Measurements from ENCODE around the gene SRRM2. TPM values are rescaled to one million over a fixed set of nuclear protein-coding genes. Genes with fewer than 3 reads are reported as not detected.

SRRM2 gene
- polyA plus RNA-seq, 3 donors = 19.0 to 1,186 (median 31.8) TPM

GRCh38 chr16:2819939-2820835 is 67.7 kb downstream of the SRRM2 start:
- no peak overlapping the region for H3K9ac ChIP-seq (ENCODE audit: insufficient read depth, low read length, poor library complexity, severe bottlenecking)
- no peak for TF ChIP-seq CTCF (IDR thresholded peaks at IDR 0.05)
- Mint-ChIP-seq H3K36me3 (no peaks in the 10 kb centered on the region), H3K4me3 (no peak overlapping the region), H3K9me3 (no peaks in the 10 kb centered on the region), H3K27me3 (ENCODE audit: low read depth in 3 of 3) (peaks cover 4 to 6% (median 6%) of the 10 kb centered on the region in 3 donors), H3K4me1 (peaks cover 8% of the 10 kb centered on the region), H3K27ac (no peak overlapping the region)
- no peak overlapping the region for H3K27ac ChIP-seq (ENCODE audit: low read depth in 1 of 2, low read length in 2 of 2)
- H4K20me1 ChIP-seq (ENCODE audit: insufficient read depth, low read length) = no peaks in the 10 kb centered on the region
- no peak for DNase-seq
- no peak overlapping the region for H3K4me2 ChIP-seq (replicated peaks; ENCODE audit: extremely low read depth, low read length, poor library complexity, severe bottlenecking)
- 94% methylated on average over 14 of the region's 17 CpGs for WGBS (ENCODE audit: insufficient coverage)
- H3K79me2 ChIP-seq (ENCODE audit: insufficient read depth, low read length) = no peaks in the 10 kb centered on the region
- H2AFZ ChIP-seq (ENCODE audit: insufficient read depth, low read depth, low read length, poor library complexity, severe bottlenecking) = no peak overlapping the region
- no peaks in the 10 kb centered on the region for H3K27me3 ChIP-seq (ENCODE audit: control insufficient read depth in 2 of 2, insufficient read depth in 2 of 2, low read length in 2 of 2)
- no peaks in the 10 kb centered on the region for H3K9me3 ChIP-seq (replicated peaks in 1 of 2; ENCODE audit: control insufficient read depth in 1 of 2, insufficient read depth in 1 of 2, low read length in 2 of 2)
- H3K36me3 ChIP-seq (replicated peaks in 1 of 2; ENCODE audit: control insufficient read depth in 1 of 2, insufficient read depth in 2 of 2, low read length in 2 of 2) = no peaks in the 10 kb centered on the region
- intact Hi-C loops (cut with micrococcal nuclease) = loop anchor here (5.0 kb wide), 2 partner anchors 33 to 38 kb away; partner anchors contain the start of gene PRSS33 (in 1 of the 2)
- H3K4me1 ChIP-seq (ENCODE audit: control insufficient read depth in 1 of 2, insufficient read depth in 2 of 2, low read length in 2 of 2) = peaks cover 0 to 6% of the 10 kb centered on the region in 2 donors
- H3K4me3 ChIP-seq (replicated peaks in 1 of 3; ENCODE audit: low read depth in 2 of 3, low read length in 3 of 3) = no peak overlapping the region

Small RNA genes lying within 50 kb of the gene (small RNA-seq; reads per million reads assigned to genes)
- gene SNORA3C (ENCODE audit: insufficient read length, low read depth) = not detected

Other genes with a start within 250 kb of the SRRM2 start
- 100 to 1,000 TPM; 176 to 310 (median 187) TPM for gene ATP6V0C, start 238.7 kb upstream of the SRRM2 start, polyA plus RNA-seq
- gene AMDHD2, start 232.3 kb upstream of the SRRM2 start, polyA plus RNA-seq = 10 to 100 TPM in 1 of 3 donors, 1 to 10 TPM in 2; 6.9 to 57.8 (median 8.4) TPM
- gene CEMP1, start 221.2 kb upstream of the SRRM2 start, polyA plus RNA-seq = under 1 TPM in 2 of 3 donors, not detected in 1; 0.12 to 0.56 TPM
- gene PDPK1, start 214.6 kb upstream of the SRRM2 start, polyA plus RNA-seq = 10 to 100 TPM; 35.6 to 45.9 (median 38.6) TPM
- 10 to 100 TPM; 16.0 to 23.1 (median 21.0) TPM for gene KCTD5, start 70.1 kb upstream of the SRRM2 start, polyA plus RNA-seq
- 1 to 10 TPM in 1 of 3 donors, not detected in 2; 1.1 TPM for gene PRSS27, start 32.4 kb upstream of the SRRM2 start, polyA plus RNA-seq
- 100 to 1,000 TPM; 150 to 405 (median 363) TPM for gene ELOB, start 24.6 kb downstream of the SRRM2 start, polyA plus RNA-seq
- under 1 TPM in 1 of 3 donors, not detected in 2; 0.05 TPM for gene PRSS33, start 34.9 kb downstream of the SRRM2 start, polyA plus RNA-seq
- gene PRSS41, start 45.8 kb downstream of the SRRM2 start, polyA plus RNA-seq = not detected
- 1 to 10 TPM; 2.1 to 9.0 (median 3.1) TPM for gene PRSS21, start 64.6 kb downstream of the SRRM2 start, polyA plus RNA-seq
- gene ZG16B, start 77.7 kb downstream of the SRRM2 start, polyA plus RNA-seq = 10 to 100 TPM in 2 of 3 donors, 1 to 10 TPM in 1; 6.8 to 12.9 (median 11.0) TPM
- gene PRSS22, start 105.5 kb downstream of the SRRM2 start, polyA plus RNA-seq = not detected
- gene FLYWCH2, start 130.6 kb downstream of the SRRM2 start, polyA plus RNA-seq = 10 to 100 TPM; 10.9 to 14.8 (median 12.7) TPM
- gene FLYWCH1, start 159.3 kb downstream of the SRRM2 start, polyA plus RNA-seq = 10 to 100 TPM in 1 of 3 donors, 1 to 10 TPM in 2; 5.0 to 42.7 (median 7.1) TPM
- gene KREMEN2, start 211.6 kb downstream of the SRRM2 start, polyA plus RNA-seq = under 1 TPM in 1 of 3 donors, not detected in 2; 0.09 TPM
- gene PAQR4, start 216.7 kb downstream of the SRRM2 start, polyA plus RNA-seq = 10 to 100 TPM in 1 of 3 donors, 1 to 10 TPM in 2; 6.3 to 14.2 (median 8.9) TPM
- 1 to 10 TPM in 2 of 3 donors, under 1 TPM in 1; 0.39 to 3.2 (median 3.0) TPM for gene PKMYT1, start 227.8 kb downstream of the SRRM2 start, polyA plus RNA-seq

Measured in CD14-positive monocyte (primary cell).